ENCODE results near the gene BRD3OS.

BRD3OS gene

DNA sequence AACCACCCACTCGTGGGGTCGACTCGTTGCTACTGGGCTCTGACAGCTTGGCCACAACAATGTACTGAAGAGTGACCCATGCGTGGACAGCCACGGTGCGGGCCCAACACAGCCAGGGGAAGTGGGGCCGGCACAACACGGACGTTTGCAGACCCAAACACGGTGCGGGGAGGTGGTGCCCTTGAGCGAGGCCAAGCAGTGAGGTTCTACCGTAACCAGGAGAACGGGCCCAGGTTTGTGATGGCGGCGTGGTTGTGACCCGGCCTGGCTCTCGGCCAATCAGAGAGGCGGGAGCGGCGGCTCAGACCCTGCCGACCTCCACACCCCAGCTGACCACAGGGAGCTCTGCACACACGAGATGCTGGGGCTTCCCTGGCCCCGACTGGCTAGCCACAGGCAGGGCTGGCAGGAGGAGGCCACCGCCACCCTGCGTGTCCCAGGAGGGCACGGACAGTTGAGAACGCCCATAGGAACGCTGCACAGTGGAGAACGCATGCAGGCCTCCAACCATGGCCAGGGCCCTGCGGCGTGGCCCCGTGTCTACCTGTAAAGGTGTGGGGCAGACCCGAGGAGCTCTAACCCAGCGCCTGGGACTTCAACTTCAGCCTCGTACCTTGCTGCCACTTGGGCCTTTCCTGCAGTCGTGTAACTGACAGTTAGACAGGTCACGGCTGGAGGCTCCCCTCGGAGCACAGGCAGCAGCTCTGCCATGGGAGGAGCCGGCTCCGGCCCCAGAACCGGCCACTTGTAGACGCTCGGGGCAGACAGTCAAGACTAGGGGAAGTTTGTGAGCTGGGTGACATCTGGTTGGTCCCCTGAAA lies 28.9 kb downstream of the BRD3OS start:
- TF ChIP-seq, protein P1, sequence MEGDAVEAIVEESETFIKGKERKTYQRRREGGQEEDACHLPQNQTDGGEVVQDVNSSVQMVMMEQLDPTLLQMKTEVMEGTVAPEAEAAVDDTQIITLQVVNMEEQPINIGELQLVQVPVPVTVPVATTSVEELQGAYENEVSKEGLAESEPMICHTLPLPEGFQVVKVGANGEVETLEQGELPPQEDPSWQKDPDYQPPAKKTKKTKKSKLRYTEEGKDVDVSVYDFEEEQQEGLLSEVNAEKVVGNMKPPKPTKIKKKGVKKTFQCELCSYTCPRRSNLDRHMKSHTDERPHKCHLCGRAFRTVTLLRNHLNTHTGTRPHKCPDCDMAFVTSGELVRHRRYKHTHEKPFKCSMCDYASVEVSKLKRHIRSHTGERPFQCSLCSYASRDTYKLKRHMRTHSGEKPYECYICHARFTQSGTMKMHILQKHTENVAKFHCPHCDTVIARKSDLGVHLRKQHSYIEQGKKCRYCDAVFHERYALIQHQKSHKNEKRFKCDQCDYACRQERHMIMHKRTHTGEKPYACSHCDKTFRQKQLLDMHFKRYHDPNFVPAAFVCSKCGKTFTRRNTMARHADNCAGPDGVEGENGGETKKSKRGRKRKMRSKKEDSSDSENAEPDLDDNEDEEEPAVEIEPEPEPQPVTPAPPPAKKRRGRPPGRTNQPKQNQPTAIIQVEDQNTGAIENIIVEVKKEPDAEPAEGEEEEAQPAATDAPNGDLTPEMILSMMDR (IDR thresholded peaks at IDR 0.05; ENCODE audit: borderline replicate concordance, insufficient read depth, low read depth, low read length) = no peak

DNA sequence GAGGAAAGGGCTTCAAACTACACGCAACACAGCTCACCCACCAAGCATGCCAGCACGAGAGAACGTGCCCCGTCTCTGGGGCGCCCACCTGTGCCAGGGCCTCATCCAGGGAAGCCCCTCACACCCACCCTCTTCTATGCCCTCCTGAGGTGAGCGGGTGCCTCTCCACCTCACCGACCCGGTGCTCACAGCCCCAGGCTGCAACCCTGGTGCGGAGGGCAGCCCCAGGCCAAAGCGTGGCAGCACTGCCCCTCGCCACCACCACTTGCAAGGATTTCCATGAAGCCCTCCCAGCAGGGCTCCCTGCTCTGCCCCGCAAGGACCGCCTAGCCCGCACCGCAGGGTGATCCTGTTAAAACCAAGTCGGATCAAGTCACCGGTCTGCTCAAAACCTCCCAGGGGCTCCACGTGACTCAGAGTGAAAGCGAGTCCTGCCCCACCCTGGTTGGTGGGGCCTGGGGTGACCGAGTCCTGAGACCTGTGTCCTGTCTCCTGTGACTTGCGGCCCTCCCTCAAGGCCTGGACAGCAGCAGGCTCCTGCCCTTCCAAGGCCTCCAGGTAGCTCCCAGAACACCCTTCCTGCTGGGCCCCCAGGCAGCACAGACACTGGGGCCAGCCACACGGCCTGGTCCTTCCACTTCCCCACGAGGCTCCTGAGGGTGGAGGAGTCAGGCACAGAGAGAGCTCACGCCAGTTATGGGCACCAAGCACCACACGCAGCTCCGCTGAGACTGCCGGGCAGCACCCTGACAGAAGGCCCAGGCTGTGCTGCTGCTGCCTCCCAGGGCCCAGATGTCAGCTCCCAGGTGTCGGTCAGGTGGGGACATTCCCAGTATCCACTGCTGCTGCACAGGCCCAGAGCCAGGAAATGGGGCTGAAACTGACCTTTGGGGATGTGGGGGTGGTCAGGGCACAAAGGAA lies 29.9 kb downstream of the BRD3OS start:
- no peak overlapping the region for H3K4me3 ChIP-seq (ENCODE audit: low read depth, low read length)
- TF ChIP-seq, protein P1 (IDR thresholded peaks at IDR 0.05; ENCODE audit: borderline replicate concordance, insufficient read depth, low read depth, low read length) = no peak

More for the DNA sequence above, 28.9 kb downstream of the BRD3OS start:
- no peak overlapping the region for H3K4me3 ChIP-seq (ENCODE audit: low read depth, low read length)

DNA sequence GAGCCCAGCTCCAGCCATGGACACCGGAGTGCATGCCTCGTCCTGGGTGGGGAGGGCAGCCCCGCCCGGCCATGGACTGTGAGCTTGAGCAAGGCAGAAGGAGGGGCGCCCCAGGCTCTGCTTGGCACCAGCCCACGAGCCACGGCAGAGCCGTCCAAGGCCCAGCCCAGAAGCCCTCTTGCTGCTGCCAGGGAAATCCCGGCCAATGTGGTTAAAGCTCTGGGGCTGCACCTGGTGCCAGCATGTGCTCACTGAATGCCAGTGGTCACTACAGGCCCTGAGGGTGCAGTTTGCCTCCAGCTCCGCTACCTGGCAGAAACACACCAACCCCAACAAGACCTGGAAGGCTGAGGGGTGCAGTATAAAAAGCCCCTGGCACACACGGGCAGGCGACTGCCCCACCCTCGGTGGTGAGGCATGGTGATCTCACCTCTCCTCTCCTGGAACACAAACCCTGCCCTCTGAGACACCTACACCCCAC lies 30.7 kb downstream of the BRD3OS start:
- no peak overlapping the region for H3K4me3 ChIP-seq (ENCODE audit: low read depth, low read length)
- TF ChIP-seq, protein P1 (IDR thresholded peaks at IDR 0.05; ENCODE audit: borderline replicate concordance, insufficient read depth, low read depth, low read length) = no peak

DNA sequence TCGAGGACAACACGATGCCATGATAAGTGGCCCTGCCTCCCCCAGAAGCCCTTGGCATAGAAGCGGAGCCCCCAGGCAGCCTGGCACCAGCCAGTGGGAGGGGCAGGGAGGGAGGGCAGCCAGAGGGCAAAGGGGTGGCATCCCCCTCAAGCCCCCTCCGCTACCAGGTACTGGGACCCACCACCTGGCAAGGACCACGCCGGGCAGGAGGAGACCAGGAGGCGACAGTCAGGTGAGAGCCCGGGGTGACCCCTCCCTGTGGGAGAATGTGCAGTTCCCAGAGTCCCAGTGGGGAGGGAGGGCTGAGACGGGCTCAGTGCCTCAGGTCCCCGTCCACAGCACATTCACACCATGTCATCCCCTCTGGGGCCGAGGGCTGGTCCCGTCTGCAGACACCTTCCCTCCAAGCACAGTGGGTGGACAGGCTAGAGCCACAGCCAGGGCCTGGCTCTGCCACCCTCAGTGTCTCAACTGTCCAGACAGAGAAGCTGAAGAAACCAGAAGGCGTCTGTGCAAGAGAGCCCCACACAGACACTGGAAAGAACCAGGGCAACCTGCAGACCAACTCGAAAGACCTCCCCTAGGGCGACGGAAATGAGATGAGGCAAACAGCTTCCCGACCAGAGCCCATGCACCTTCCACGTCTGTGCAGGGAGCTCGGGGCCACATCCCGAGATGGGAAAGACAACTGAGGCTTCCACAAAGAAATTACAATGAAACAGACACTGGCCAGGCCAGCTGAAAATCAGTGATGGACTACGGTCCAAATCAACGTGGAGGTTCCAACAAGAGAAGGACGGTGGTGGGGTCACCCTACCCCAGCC lies 31.4 kb downstream of the BRD3OS start:
- H3K4me3 ChIP-seq (ENCODE audit: low read depth, low read length) = no peak overlapping the region
- TF ChIP-seq, protein P1 (IDR thresholded peaks at IDR 0.05; ENCODE audit: borderline replicate concordance, insufficient read depth, low read depth, low read length) = no peak

DNA sequence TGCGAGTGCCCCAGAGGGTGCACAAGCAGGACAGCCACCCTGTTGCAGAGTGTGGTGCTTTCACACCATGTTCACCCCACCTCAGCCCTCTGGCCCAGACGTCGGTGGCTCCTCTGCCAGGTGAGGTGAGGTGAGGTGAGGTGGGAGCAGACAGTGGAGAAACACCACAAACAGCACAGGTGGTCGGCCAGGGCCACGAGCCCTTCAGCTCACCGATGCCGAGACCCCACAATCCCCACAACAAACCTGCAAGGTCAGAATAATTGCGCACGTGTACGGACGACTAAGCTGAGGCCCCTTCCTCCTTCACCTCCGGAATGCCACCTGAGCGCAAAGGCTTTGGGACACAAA lies 32.0 kb downstream of the BRD3OS start:
- H3K4me3 ChIP-seq (ENCODE audit: low read depth, low read length) = no peak overlapping the region
- TF ChIP-seq, protein P1 (IDR thresholded peaks at IDR 0.05; ENCODE audit: borderline replicate concordance, insufficient read depth, low read depth, low read length) = no peak

DNA sequence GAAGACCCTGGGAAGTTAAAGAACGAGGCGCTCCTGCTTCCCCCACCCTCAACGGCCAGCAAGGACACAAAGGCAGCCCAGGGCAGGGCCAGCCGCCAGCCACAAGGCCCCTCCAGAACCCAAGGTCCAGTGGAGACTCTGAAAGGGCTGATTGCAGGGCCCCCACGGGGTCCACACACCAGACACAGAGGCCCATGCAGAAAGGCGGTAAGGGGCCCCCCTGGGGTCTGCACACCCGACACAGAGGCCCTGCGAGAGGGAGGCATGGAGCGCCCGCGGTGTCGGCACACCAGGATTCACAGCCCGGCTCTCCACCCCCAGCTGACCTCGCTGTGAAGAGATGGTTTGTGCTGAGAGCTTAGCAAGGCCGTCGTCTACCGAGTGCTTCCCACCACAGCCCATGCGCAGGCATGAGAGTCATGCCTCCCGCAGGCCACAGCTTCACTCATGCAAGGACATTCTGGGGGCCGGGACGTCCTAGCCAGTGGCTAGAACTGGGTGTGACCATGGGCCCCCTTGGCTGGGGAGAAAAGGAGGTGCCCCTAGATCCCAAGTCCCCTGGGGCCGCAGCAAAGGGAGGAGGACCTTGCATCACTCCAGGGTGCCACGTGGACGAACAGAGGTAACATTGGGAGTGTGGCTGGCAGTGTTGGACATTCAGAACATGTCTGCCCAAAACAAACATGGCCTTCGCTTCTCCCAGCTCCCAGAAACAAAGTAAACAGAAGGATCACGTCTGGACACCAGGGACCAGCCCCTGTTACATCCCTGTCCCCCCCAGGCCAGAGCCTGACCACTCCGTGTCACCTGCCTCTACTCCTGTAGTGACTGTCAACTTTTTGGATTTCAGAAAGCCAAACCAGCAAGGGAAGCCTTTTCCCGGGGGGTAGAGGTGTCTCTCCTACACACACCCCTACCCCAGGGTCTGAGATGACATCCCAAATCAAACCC lies 32.7 kb downstream of the BRD3OS start:
- TF ChIP-seq, protein P1 (IDR thresholded peaks at IDR 0.05; ENCODE audit: borderline replicate concordance, insufficient read depth, low read depth, low read length) = no peak
- no peak overlapping the region for H3K4me3 ChIP-seq (ENCODE audit: low read depth, low read length)

Measured in GM12875 (cell line).